Mucosa of rectum (tissue), 2 donors: ENCODE measurements around the gene TTC33.

Source experiments
- H3K27ac ChIP-seq, 2 donors: one replicate each; pipeline ENCODE4 v1.7.0; 2013; ENCODE audit warnings: inconsistent platforms in 2 of 2, low read depth in 2 of 2, low read length in 2 of 2
- H3K27me3 ChIP-seq, 2 donors: one replicate each; pipeline ENCODE4 v1.7.0; 2013; ENCODE audit warnings: low read length in 2 of 2; ENCODE audit not compliant: control insufficient read depth in 2 of 2, insufficient read depth in 2 of 2
- H3K36me3 ChIP-seq, 2 donors: one replicate each; pipeline ENCODE4 v1.7.0; 2013; ENCODE audit warnings: low read length in 2 of 2; ENCODE audit not compliant: control insufficient read depth in 2 of 2, insufficient read depth in 2 of 2
- H3K4me1 ChIP-seq, 2 donors: one replicate each; pipeline ENCODE4 v1.7.0; 2013; ENCODE audit warnings: low read length in 2 of 2, mild to moderate bottlenecking in 1 of 2; ENCODE audit not compliant: control insufficient read depth in 2 of 2, insufficient read depth in 2 of 2
- H3K4me3 ChIP-seq, 2 donors: one replicate each; pipeline ENCODE4 v1.7.0; 2013; ENCODE audit warnings: low read length in 2 of 2
- H3K9ac ChIP-seq, 2 donors: one replicate each; pipeline ENCODE4 v1.7.0; 2013; ENCODE audit warnings: low read length in 2 of 2, low read depth in 1 of 2, mild to moderate bottlenecking in 1 of 2
- H3K9me3 ChIP-seq, 2 donors: one replicate each; pipeline ENCODE4 v1.7.0; 2013; ENCODE audit warnings: low read length in 2 of 2; ENCODE audit not compliant: control insufficient read depth in 2 of 2
- donor health status: healthy.
- donor health status: Normal muscosa, but diverticular disease.

TTC33 gene

DNA sequence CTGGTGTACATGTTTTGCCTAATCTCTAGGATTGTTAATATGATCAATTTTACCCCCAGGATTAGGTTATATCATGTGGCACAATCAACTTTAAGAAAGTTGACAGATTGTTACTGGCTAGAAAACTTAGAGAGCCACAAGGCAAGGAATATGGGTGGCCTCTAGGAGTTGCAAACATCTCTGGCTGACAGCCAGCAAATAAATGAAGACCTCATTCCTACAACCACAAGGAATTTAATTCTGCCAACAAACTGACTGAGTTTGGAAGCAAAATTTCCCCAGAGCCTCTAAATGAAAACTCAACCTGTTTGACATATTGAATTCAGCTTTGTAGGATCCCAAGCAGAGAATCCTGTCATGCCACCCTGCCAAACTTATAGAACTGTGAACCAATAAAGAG is 272.4 kb downstream of the TTC33 start:
- Histone ChIP-seq H3K27me3 (no peaks in the 10 kb centered on the region), H3K9me3 (no peaks in the 10 kb centered on the region), H3K9ac (no peak overlapping the region), H3K4me3 (no peak overlapping the region), H3K36me3 (no peaks in the 10 kb centered on the region), H3K4me1 (no peaks in the 10 kb centered on the region), H3K27ac (no peak overlapping the region)

DNA sequence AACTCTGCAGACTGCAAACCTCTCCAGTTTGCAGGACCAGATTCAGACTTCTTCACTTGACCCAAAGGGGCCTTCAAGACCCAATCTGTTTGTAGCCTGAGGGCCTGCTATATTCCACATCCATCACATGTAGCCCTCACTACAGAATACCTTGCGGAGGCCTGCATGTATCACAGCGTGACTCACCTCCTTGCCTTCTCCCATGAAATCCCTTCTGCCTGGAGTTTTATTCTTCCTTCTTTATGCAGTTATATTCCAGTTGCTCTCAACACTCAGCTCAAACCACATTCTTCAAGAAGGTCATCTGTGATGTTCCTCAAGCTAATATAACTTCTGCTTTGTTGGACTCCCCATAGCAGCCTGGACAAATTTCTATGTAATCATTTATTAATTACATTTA is 274.5 kb downstream of the TTC33 start:
- Histone ChIP-seq H3K9ac (no peak overlapping the region), H3K9me3 (no peaks in the 10 kb centered on the region), H3K4me3 (no peak overlapping the region), H3K36me3 (no peaks in the 10 kb centered on the region), H3K4me1 (no peaks in the 10 kb centered on the region), H3K27ac (no peak overlapping the region), H3K27me3 (no peaks in the 10 kb centered on the region)

DNA sequence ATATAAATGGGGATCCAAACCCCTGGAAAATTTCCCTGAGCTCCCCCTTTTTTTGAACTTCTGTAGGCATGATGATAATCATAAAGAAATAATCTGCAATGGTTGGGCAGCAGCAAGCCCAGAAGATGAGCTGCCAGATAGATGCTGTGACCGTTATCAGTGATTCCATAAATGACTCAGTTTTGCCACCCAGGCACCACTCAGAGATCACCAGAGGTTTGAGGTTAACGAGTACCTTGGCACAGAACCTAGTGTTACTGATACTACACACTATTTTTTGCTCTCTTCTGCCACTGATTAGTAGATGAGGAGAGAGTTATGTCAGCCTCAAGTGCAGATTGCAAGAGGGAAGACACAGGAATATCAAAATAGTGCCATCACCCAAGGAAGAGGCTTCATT is 275.4 kb downstream of the TTC33 start:
- no peak overlapping the region for H3K27ac ChIP-seq
- H3K27me3 ChIP-seq, result no peaks in the 10 kb centered on the region
- H3K4me3 ChIP-seq, result no peak overlapping the region
- H3K36me3 ChIP-seq, result no peaks in the 10 kb centered on the region
- H3K9ac ChIP-seq, result no peak overlapping the region
- no peaks in the 10 kb centered on the region for H3K9me3 ChIP-seq
- H3K4me1 ChIP-seq, result no peaks in the 10 kb centered on the region

DNA sequence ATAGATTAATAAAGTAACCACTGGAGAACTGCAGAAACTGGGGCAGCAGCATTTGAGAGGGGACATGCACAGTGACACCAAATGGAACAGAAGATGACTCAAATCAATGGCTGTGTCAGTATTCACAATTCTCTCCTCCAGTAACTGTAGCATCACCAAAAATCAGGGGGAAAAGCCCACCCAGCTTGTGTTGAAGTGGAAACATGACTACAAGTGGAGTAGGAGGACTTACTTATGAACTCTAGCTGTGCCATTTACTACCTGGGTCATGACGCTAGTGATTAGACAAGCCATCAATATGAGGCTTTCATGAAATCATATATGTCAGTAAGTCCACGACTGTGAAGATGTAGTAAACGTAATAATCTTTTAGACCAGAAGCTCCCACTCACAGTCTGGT is 275.8 kb downstream of the TTC33 start:
- Histone ChIP-seq H3K27me3 (no peaks in the 10 kb centered on the region), H3K4me1 (no peaks in the 10 kb centered on the region), H3K9ac (no peak overlapping the region), H3K4me3 (no peak overlapping the region), H3K36me3 (no peaks in the 10 kb centered on the region), H3K9me3 (no peaks in the 10 kb centered on the region), H3K27ac (no peak overlapping the region)

DNA sequence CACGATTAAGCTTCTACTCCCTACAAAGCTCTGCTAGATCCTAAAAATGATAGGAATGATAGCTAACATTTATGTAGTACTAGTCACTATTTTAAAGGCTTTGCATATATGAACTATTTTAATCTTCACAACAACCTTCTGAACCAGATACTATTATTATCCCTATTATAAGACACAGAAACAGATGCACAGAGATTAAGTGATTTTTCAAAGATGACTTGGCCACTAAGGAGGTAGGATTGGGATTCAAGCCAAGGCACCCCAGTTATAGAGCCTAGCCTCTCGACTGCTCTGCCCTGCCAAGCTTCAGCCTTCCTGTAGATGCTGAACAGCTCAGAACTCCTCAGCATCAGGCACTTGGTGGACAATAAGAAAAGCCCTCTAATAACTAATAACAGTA is 277.0 kb downstream of the TTC33 start:
- Histone ChIP-seq H3K36me3 (no peaks in the 10 kb centered on the region), H3K9ac (no peak overlapping the region), H3K4me3 (no peak overlapping the region), H3K27ac (no peak overlapping the region), H3K27me3 (no peaks in the 10 kb centered on the region), H3K9me3 (no peaks in the 10 kb centered on the region), H3K4me1 (no peaks in the 10 kb centered on the region)

DNA sequence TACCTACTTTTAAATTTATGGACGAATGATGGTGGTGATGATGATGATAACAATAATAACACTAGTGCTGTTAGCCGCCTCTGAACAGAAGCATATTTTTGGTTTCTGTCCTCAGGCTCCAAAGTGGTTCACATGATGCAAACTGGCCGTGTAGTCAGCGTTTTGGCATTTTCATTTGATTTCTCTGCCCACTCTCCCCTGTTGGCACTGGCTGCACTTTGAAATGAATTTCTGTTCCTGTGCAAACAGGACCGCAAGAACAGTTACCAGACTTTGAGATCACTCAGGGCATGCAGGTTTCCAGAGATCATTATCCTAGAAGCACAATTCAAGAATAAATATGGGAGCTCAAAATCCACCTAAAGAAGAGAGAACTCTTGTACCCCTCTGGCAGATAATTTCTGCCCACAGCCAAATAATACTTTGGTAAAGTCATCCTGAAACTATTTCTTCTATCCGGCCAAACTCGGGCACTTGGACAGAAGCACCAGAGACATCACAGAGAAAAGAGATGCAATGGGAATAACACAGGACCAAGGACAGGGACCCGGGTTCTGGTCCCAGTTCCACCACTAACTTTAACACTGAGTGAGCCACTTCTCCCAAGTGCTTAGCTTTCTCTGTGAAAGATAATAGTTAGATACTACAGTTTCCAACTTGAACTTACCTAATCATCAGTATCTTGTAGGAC is 277.8 kb downstream of the TTC33 start:
- Histone ChIP-seq H3K9me3 (no peaks in the 10 kb centered on the region), H3K27ac (no peak overlapping the region), H3K36me3 (no peaks in the 10 kb centered on the region), H3K9ac (no peak overlapping the region), H3K27me3 (no peaks in the 10 kb centered on the region), H3K4me1 (no peaks in the 10 kb centered on the region), H3K4me3 (no peak overlapping the region)

DNA sequence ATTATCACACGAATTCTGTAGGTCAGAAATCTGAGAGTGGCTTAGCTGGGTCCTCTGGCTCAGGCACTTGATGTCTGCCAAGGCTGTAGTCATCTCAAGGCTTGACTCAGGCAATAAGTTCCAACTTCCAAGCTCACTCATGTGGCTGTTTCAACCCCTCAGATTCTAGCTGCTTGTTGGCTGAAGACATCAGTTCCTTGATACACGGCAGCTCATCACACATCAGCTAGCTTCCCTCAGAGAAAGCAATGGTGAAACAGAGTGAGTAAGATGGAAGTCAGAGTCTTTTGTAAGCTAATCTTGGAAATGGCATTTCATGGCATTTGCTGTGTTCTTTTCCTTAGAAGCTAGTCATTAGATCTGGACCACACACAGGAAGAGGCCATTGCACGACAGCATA is 280.2 kb downstream of the TTC33 start:
- Histone ChIP-seq H3K36me3 (no peaks in the 10 kb centered on the region), H3K9me3 (no peaks in the 10 kb centered on the region), H3K4me3 (no peak overlapping the region), H3K27me3 (no peaks in the 10 kb centered on the region), H3K4me1 (no peaks in the 10 kb centered on the region), H3K9ac (no peak overlapping the region), H3K27ac (no peak overlapping the region)

DNA sequence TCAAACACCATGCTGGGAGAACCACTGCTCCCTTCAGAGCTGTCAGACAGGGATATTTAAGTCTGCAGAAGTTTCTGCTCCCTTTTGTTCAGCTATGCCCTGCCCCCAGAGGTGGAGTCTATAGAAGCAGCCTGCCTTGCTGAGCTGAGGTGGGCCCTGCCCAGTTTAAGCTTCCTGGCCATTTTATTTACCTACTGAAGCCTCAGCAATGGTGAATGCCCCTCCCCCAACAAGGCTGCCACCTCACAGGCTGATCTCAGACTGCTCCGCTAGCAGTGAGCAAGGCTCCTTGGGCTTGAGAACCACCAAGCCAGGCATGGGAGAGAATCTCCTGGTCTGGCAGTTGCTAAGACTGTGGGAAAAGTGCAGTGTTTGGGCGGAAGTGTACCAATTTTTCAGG is 281.5 kb downstream of the TTC33 start:
- no peaks in the 10 kb centered on the region for H3K4me1 ChIP-seq
- H3K27ac ChIP-seq, result no peak overlapping the region
- no peaks in the 10 kb centered on the region for H3K9me3 ChIP-seq
- no peaks in the 10 kb centered on the region for H3K36me3 ChIP-seq
- no peak overlapping the region for H3K4me3 ChIP-seq
- no peak overlapping the region for H3K9ac ChIP-seq
- no peaks in the 10 kb centered on the region for H3K27me3 ChIP-seq

DNA sequence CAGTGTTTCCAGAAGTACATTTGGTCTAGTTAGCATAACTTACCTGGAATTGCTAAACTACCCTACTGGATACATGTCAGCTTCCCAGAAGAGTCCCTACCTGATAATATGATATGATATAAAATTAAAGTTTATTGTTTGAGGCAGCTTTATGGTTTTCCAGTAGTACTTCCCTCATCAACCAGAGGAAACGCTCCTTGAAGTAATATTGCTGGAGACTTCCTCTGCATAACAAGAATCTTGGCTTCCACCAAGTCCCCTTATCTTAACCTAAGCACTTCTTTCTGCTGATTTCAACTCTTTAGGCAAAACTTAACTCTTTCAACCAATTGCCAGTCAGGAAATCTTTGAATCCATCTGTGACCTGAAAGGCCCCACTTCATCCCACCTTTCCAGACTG is 290.3 kb downstream of the TTC33 start:
- Histone ChIP-seq H3K9ac (no peak overlapping the region), H3K27ac (no peak overlapping the region), H3K4me3 (no peak overlapping the region), H3K27me3 (no peaks in the 10 kb centered on the region), H3K9me3 (no peaks in the 10 kb centered on the region), H3K4me1 (no peaks in the 10 kb centered on the region), H3K36me3 (no peaks in the 10 kb centered on the region)

DNA sequence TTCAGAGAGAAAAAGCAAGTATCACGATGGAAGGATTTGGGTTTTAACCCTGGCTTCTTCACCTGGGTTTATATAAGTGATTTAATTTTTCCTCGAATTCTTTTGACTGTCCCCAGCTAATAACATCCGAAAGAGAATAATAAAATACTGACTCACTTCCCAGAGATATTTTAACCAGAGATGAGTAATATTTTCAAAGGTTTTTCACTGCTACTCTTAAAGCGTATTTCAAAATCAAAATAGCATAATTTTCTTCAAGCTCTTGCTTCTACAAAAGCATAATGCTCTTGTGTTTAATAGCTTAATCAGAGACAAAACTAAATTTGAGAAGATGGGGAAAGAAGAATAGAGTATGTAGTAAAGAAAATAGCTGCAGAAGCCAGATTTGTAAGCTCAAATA is 291.2 kb downstream of the TTC33 start:
- Histone ChIP-seq H3K36me3 (no peaks in the 10 kb centered on the region), H3K27ac (no peak overlapping the region), H3K4me1 (no peaks in the 10 kb centered on the region), H3K4me3 (no peak overlapping the region), H3K9ac (no peak overlapping the region), H3K9me3 (no peaks in the 10 kb centered on the region), H3K27me3 (no peaks in the 10 kb centered on the region)
